IMR-90 (cell line): ENCODE measurements around the gene NIPBL. TPM values are rescaled to one million over a fixed set of nuclear protein-coding genes. Genes with fewer than 3 reads are reported as not detected.

Source experiments
- ATAC-seq: fragments of 200-7000 bp; cut with Tn5 transposase; 2 replicates; pipeline ENCODE4 v1.9.1; 2020; ENCODE audit warnings: low read depth, mild to moderate bottlenecking, moderate library complexity
- BruUV-seq: library from RNA; stranded (reverse); fragments of 400-500 nt; replicated peaks from 2 replicates; lab custom pipeline; 2021; lab: Mats Ljungman, UMichigan
- CTCF ChIA-PET: fragments of 300-600 bp; formaldehyde crosslinking; extraction: SDS; loops from one replicate; lab custom pipeline; 2021; ENCODE audit warnings: antibody characterized with exemption; lab: Yijun Ruan, JAX
- POLR2A ChIA-PET: fragments of 300-600 bp; sonication (Branson Sonifier 250); formaldehyde crosslinking; loops from one replicate; lab custom pipeline; 2022; ENCODE audit warnings: antibody characterized with exemption; ENCODE audit not compliant: unreplicated experiment; lab: Charles Lee
- DNase-seq: peaks from one replicate; pipeline ENCODE4 v3.0.0; 2013
- H2AFZ ChIP-seq: replicated peaks from 2 replicates; pipeline ENCODE3; 2013; ENCODE audit warnings: low read length, mild to moderate bottlenecking; ENCODE audit not compliant: poor library complexity
- H2AK5ac ChIP-seq: 2 replicates; pipeline ENCODE4 v1.6.1; 2013; ENCODE audit warnings: low read depth, low read length, inconsistent platforms
- H2AK9ac ChIP-seq: replicated peaks from 2 replicates; pipeline ENCODE3; 2013; ENCODE audit warnings: mild to moderate bottlenecking, low read depth, low read length, moderate library complexity; ENCODE audit not compliant: poor library complexity
- H2BK120ac ChIP-seq: 2 replicates; pipeline ENCODE4 v1.6.1; 2013; ENCODE audit warnings: low read depth, low read length, inconsistent platforms
- H2BK15ac ChIP-seq: 3 replicates; pipeline ENCODE4 v1.6.1; 2013; ENCODE audit warnings: low read depth, low read length, inconsistent platforms
- H2BK20ac ChIP-seq: 2 replicates; pipeline ENCODE4 v1.6.1; 2013; ENCODE audit warnings: low read depth, mild to moderate bottlenecking, inconsistent platforms, low read length, moderate library complexity
- H2BK5ac ChIP-seq: 2 replicates; pipeline ENCODE4 v1.6.1; 2013; ENCODE audit warnings: mild to moderate bottlenecking, low read depth, low read length, inconsistent platforms; ENCODE audit not compliant: poor library complexity, severe bottlenecking
- H3K14ac ChIP-seq: replicated peaks from 2 replicates; pipeline ENCODE4 v1.6.1; 2013; ENCODE audit warnings: low read depth, low read length, inconsistent platforms
- H3K18ac ChIP-seq: 2 replicates; pipeline ENCODE4 v1.6.1; 2013; ENCODE audit warnings: low read depth, low read length, control low read depth
- H3K23ac ChIP-seq: 2 replicates; pipeline ENCODE4 v1.6.1; 2013; ENCODE audit warnings: low read depth, low read length, inconsistent platforms
- H3K27ac ChIP-seq: 2 replicates; pipeline ENCODE4 v1.5.1; 2013; ENCODE audit warnings: mild to moderate bottlenecking, control low read depth, low read length; ENCODE audit not compliant: insufficient read depth
- H3K27me3 ChIP-seq: 2 replicates; pipeline ENCODE4 v1.6.1; 2013; ENCODE audit warnings: low read length; ENCODE audit not compliant: control insufficient read depth, insufficient read depth
- H3K36me3 ChIP-seq: 2 replicates; pipeline ENCODE4 v1.6.1; 2013; ENCODE audit warnings: low read length, mixed read lengths; ENCODE audit not compliant: control insufficient read depth, insufficient read depth
- H3K4ac ChIP-seq: 2 replicates; pipeline ENCODE4 v1.6.1; 2013; ENCODE audit warnings: low read depth, low read length, inconsistent platforms
- H3K4me1 ChIP-seq: 2 replicates; pipeline ENCODE4 v1.6.1; 2013; ENCODE audit warnings: low read length, mixed read lengths; ENCODE audit not compliant: control insufficient read depth, insufficient read depth
- H3K4me2 ChIP-seq: 2 replicates; pipeline ENCODE4 v1.6.1; 2013; ENCODE audit warnings: low read depth, mild to moderate bottlenecking, control low read depth, low read length, moderate library complexity
- H3K4me3 ChIP-seq: 2 replicates; pipeline ENCODE4 v1.5.1; 2013; ENCODE audit warnings: low read depth, mild to moderate bottlenecking, control low read depth, low read length, moderate library complexity; ENCODE audit not compliant: insufficient read depth
- H3K56ac ChIP-seq: 2 replicates; pipeline ENCODE4 v1.6.1; 2013; ENCODE audit warnings: low read length, inconsistent platforms; ENCODE audit not compliant: insufficient read depth; ENCODE audit errors: extremely low read depth
- H3K79me1 ChIP-seq, 2 experiments: 2 replicates each; pipeline ENCODE4 v1.6.1; 2013; ENCODE audit warnings: low read length in 2 of 2, inconsistent platforms in 1 of 2, low read depth in 1 of 2
- H3K9ac ChIP-seq: 2 replicates; pipeline ENCODE4 v1.6.1; 2013; ENCODE audit warnings: low read depth, low read length, control low read depth
- H3K9me1 ChIP-seq: 2 replicates; pipeline ENCODE4 v1.6.1; 2013; ENCODE audit warnings: low read length, inconsistent platforms; ENCODE audit not compliant: insufficient read depth
- H3K9me3 ChIP-seq: 2 replicates; pipeline ENCODE4 v1.6.1; 2013; ENCODE audit warnings: low read length; ENCODE audit not compliant: control insufficient read depth, insufficient read depth
- H4K20me1 ChIP-seq: 2 replicates; pipeline ENCODE4 v1.6.1; 2013; ENCODE audit warnings: low read length, inconsistent platforms; ENCODE audit not compliant: insufficient read depth
- H4K5ac ChIP-seq: 2 replicates; pipeline ENCODE4 v1.6.1; 2013; ENCODE audit warnings: mild to moderate bottlenecking, low read depth, low read length, control low read depth
- H4K8ac ChIP-seq, 2 experiments: 2 replicates each; pipeline ENCODE4 v1.6.1; 2013; ENCODE audit warnings: low read depth in 2 of 2, low read length in 2 of 2, control low read depth in 1 of 2, inconsistent platforms in 1 of 2
- H4K91ac ChIP-seq: 2 replicates; pipeline ENCODE4 v1.6.1; 2013; ENCODE audit warnings: low read depth, low read length, inconsistent platforms; ENCODE audit not compliant: insufficient read depth
- BHLHE40 ChIP-seq: fragments of 150-350 bp; IDR thresholded peaks from 2 replicates; pipeline ENCODE4 v1.6.1; 2016; ENCODE audit warnings: mild to moderate bottlenecking, low read depth, low read length
- CHD1 ChIP-seq: IDR thresholded peaks from 2 replicates; pipeline ENCODE4 v1.6.1; 2012; ENCODE audit warnings: low read depth, low read length, improper control_type of control experiment
- CTCF ChIP-seq: conservative IDR thresholded peaks from 2 replicates; pipeline ENCODE4 v1.5.1; 2012; ENCODE audit warnings: mild to moderate bottlenecking, low read depth, low read length, improper control_type of control experiment
- FOS ChIP-seq: fragments of 150-350 bp; IDR thresholded peaks from 2 replicates; pipeline ENCODE4 v1.6.1; 2016; ENCODE audit warnings: low read depth, low read length
- MAFK ChIP-seq: IDR thresholded peaks from 2 replicates; pipeline ENCODE4 v1.6.1; 2012; ENCODE audit warnings: low read depth, low read length, improper control_type of control experiment
- MAZ ChIP-seq: IDR thresholded peaks from 2 replicates; pipeline ENCODE4 v1.6.1; 2012; ENCODE audit warnings: low read depth, mild to moderate bottlenecking, low read length, improper control_type of control experiment, moderate library complexity, borderline replicate concordance
- NFE2L2 ChIP-seq: fragments of 150-350 bp; IDR thresholded peaks from 2 replicates; pipeline ENCODE4 v1.6.1; 2016; ENCODE audit warnings: low read depth, mild to moderate bottlenecking, low read length
- POLR2A ChIP-seq: IDR thresholded peaks from 2 replicates; pipeline ENCODE4 v1.6.1; 2012; ENCODE audit warnings: mild to moderate bottlenecking, low read depth, low read length
- RAD21 ChIP-seq: IDR thresholded peaks from 2 replicates; pipeline ENCODE4 v1.6.1; 2012; ENCODE audit warnings: low read length, improper control_type of control experiment
- RFX5 ChIP-seq: IDR thresholded peaks from 2 replicates; pipeline ENCODE4 v1.8.0; 2012; ENCODE audit warnings: low read depth, mild to moderate bottlenecking, low read length, moderate library complexity
- USF2 ChIP-seq: fragments of 150-350 bp; IDR thresholded peaks from 2 replicates; pipeline ENCODE4 v1.6.1; 2017; ENCODE audit warnings: mild to moderate bottlenecking, antibody characterized with exemption, low read length, low read depth
- WGBS, 2 experiments: methylation state at CpG; one replicate each; pipeline versions ENCODE4 v1.1.5 to v1.1.7; 2013; ENCODE audit warnings: missing lambda C conversion rate in 2 of 2; ENCODE audit not compliant: insufficient read length in 1 of 2; ENCODE audit errors: extremely low coverage in 2 of 2; 5-methylcytosine and 5-hydroxymethylcytosine counted together
- dilution Hi-C: fragments of 300-500 bp; cut with HindIII; formaldehyde crosslinking; loops from one replicate; pipeline ENCODE4 v1.14.3; 2018; ENCODE audit warnings: low sequenced_read_pairs; ENCODE audit not compliant: unreplicated experiment
- in situ Hi-C: fragments of 300-500 bp; cut with MboI; formaldehyde crosslinking; loops from 3 replicates; pipeline ENCODE4 v1.14.3; 2019; ENCODE audit warnings: low sequenced_read_pairs, inconsistent platforms, mixed read lengths
- intact Hi-C: fragments of 100-400 bp; cut with micrococcal nuclease; formaldehyde crosslinking; loops from 2 replicates; pipeline ENCODE4 v1.10.0; 2022
- polyA plus RNA-seq, 3 experiments: library from polyadenylated mRNA; depleted of rRNA; stranded (reverse); fragments of >200 nt; gene quantifications; 2 replicates each; pipeline ENCODE4 v1.2.3, GENCODE V29; 2012; ENCODE audit warnings: low replicate concordance in 1 of 3
- total RNA-seq: library from RNA; depleted of rRNA; stranded (reverse); fragments of >200 nt; gene quantifications from 2 replicates; pipeline ENCODE4 v1.2.3, GENCODE V29; 2012

The NIPBL gene
- total and polyA plus RNA-seq, 2 of the 4 experiments (the other 2 are of a cell fraction), result 8.4 to 46.4 TPM

- no peak for TF ChIP-seq FOS
- no peak for TF ChIP-seq BHLHE40
- TF ChIP-seq POLR2A, result no peak
- no peak for TF ChIP-seq CHD1
- TF ChIP-seq NFE2L2, result no peak
- TF ChIP-seq RAD21, result no peak
- no peak for TF ChIP-seq RFX5
- TF ChIP-seq USF2, result no peak
- TF ChIP-seq MAFK, result no peak
- TF ChIP-seq CTCF, result no peak
- no peak for TF ChIP-seq MAZ
- Histone ChIP-seq H3K14ac (no peak overlapping the region), H3K18ac (no peak overlapping the region), H4K5ac (no peak overlapping the region), H2BK15ac (no peak overlapping the region), H2AK9ac (no peak overlapping the region), H3K9me1 (peaks cover 10% of the 10 kb centered on the region), H3K23ac (no peak overlapping the region), H3K9ac (no peak overlapping the region), H3K9me3 (no peaks in the 10 kb centered on the region), H3K4ac (no peak overlapping the region), H2AK5ac (no peak overlapping the region), H3K27me3 (no peaks in the 10 kb centered on the region), H3K56ac (no peak overlapping the region), H4K20me1 (peaks cover 72% of the 10 kb centered on the region), H3K4me1 (no peaks in the 10 kb centered on the region), H2BK120ac (no peak overlapping the region), H4K91ac (no peak overlapping the region), H3K4me2 (no peak overlapping the region), H3K4me3 (no peak overlapping the region), H2BK20ac (no peak overlapping the region), H2BK5ac (no peak overlapping the region), H2AFZ (no peak overlapping the region), H3K79me1 (peaks cover 11 to 54% of the 10 kb centered on the region in 2 experiments), H4K8ac (no peak overlapping the region), H3K27ac (no peak overlapping the region), H3K36me3 (peaks cover 10% of the 10 kb centered on the region; the same call in 1 of the 2 replicates)
- DNase-seq (no peak), ATAC-seq (no peak)
- WGBS, 2 experiments, result no CpG with 5 or more reads among the region's 3 CpGs
- ChIA-PET POLR2A (no interaction called here), CTCF (no interaction called here)
- no TSS peak for BruUV-seq
- intact Hi-C loops (no loop called here), dilution Hi-C loops (no loop called here), in situ Hi-C loops (no loop called here)
Observed at GRCh38 chr5:36886791-36887190, 10.2 kb downstream of the NIPBL start.
